HepG2 (cell line): ENCODE results near the gene GHRHR. TPM values are rescaled to one million over a fixed set of nuclear protein-coding genes. Genes with fewer than 3 reads are reported as not detected.

Source experiments
- ATAC-seq: fragments of 200-7000 bp; cut with Tn5 transposase; 3 replicates; pipeline ENCODE4 v1.9.1; 2020; ENCODE audit warnings: mild to moderate bottlenecking, moderate library complexity
- BruUV-seq: library from RNA; stranded (reverse); fragments of 400-500 nt; replicated peaks from 2 replicates; lab custom pipeline; 2021; lab: Mats Ljungman, UMichigan
- CTCF ChIA-PET: fragments of 300-600 bp; formaldehyde crosslinking; extraction: SDS; loops from one replicate; lab custom pipeline; 2021; ENCODE audit warnings: low total read pairs, inconsistent platforms, low intra/inter-chr PET ratio; lab: Yijun Ruan, JAX
- POLR2A ChIA-PET: fragments of 350-600 bp; sonication (Branson Sonifier 250); formaldehyde crosslinking; loops from one replicate; lab custom pipeline; 2020; ENCODE audit warnings: antibody characterized with exemption, inconsistent platforms; lab: Yijun Ruan, JAX
- DNase-seq: peaks from one replicate; pipeline ENCODE4 v3.0.0-alpha.2; 2015; ENCODE audit warnings: low spot score
- FAIRE-seq: peaks from 3 replicates; lab custom pipeline; 2011; peaks lifted over from hg19 to GRCh38; lab: Jason Lieb, UNC
- H2AFZ ChIP-seq: one replicate; pipeline ENCODE4 v1.6.1; 2011; ENCODE audit warnings: low read length, inconsistent platforms
- H3K27ac ChIP-seq: fragments of 300-600 bp; 3 replicates; pipeline ENCODE4 v1.8.0; 2011; ENCODE audit warnings: mixed run types, mild to moderate bottlenecking, mixed read lengths, low read length, inconsistent platforms; ENCODE audit not compliant: insufficient read depth; ENCODE audit errors: extremely low read length
- H3K27me3 ChIP-seq, 2 experiments: fragments of 200-600 bp in 1 of 2; 2 replicates in 1 of 2; 3 replicates in 1 of 2; pipeline versions ENCODE4 v1.6.0 to v1.8.0; 2011; ENCODE audit warnings: low read length in 2 of 2, mild to moderate bottlenecking in 2 of 2, moderate library complexity in 2 of 2, inconsistent platforms in 1 of 2; ENCODE audit not compliant: insufficient read depth in 2 of 2, control insufficient read depth in 1 of 2
- H3K36me3 ChIP-seq, 2 experiments: fragments of 200-600 bp in 1 of 2; replicated peaks in 1 of 2; 2 replicates in 1 of 2; 3 replicates in 1 of 2; pipeline versions ENCODE4 v1.5.1 to v1.8.0; 2011; ENCODE audit warnings: low read length in 2 of 2, inconsistent platforms in 1 of 2; ENCODE audit not compliant: insufficient read depth in 2 of 2, control insufficient read depth in 1 of 2
- H3K4me1 ChIP-seq: 2 replicates; pipeline ENCODE4 v1.5.1; 2012; ENCODE audit warnings: low read length, inconsistent platforms; ENCODE audit not compliant: insufficient read depth
- H3K4me2 ChIP-seq: 2 replicates; pipeline ENCODE4 v1.6.0; 2011; ENCODE audit warnings: low read depth, low read length, inconsistent platforms
- H3K4me3 ChIP-seq, 3 experiments: fragments of 200-600 bp in 1 of 3; sonication (generic), shearing (Covaris generic) in 1 of 3; replicated peaks in 1 of 3; 2 replicates each; pipeline ENCODE4 v1.5.1; 2011 to 2016; ENCODE audit warnings: low read length in 3 of 3, inconsistent platforms in 2 of 3, low read depth in 2 of 3, mild to moderate bottlenecking in 2 of 3, control low read depth in 1 of 3, mixed read lengths in 1 of 3; ENCODE audit not compliant: insufficient read depth in 1 of 3
- H3K79me2 ChIP-seq: one replicate; pipeline ENCODE4 v1.6.1; 2011; ENCODE audit warnings: low read length, inconsistent platforms; ENCODE audit not compliant: insufficient read depth
- H3K9ac ChIP-seq: 2 replicates; pipeline ENCODE4 v1.6.0; 2011; ENCODE audit warnings: mild to moderate bottlenecking, low read depth, low read length, inconsistent platforms; ENCODE audit not compliant: insufficient read depth
- H3K9me3 ChIP-seq: 2 replicates; pipeline ENCODE4 v1.5.1; 2012; ENCODE audit warnings: mild to moderate bottlenecking, low read length
- H4K20me1 ChIP-seq: 2 replicates; pipeline ENCODE4 v1.6.0; 2011; ENCODE audit warnings: inconsistent platforms, mild to moderate bottlenecking, low read length, moderate library complexity; ENCODE audit not compliant: insufficient read depth
- ATF4 ChIP-seq, 2 experiments: fragments of 450-650 bp in 1 of 2; sonication (generic) in 1 of 2; formaldehyde crosslinking; IDR thresholded peaks; 2 replicates each; pipeline versions ENCODE4 v1.5.0 to v1.8.0; 2020 to 2022; ENCODE audit warnings: mild to moderate bottlenecking in 1 of 2, missing genetic modification reagents in 1 of 2
- FOXK2 ChIP-seq: fragments of 450-650 bp; IDR thresholded peaks from 2 replicates; pipeline ENCODE4 v1.6.1; 2016
- GZF1 ChIP-seq: sonication (generic); formaldehyde crosslinking; IDR thresholded peaks from 2 replicates; pipeline ENCODE4 v1.5.1; 2020; ENCODE audit warnings: mild to moderate bottlenecking, missing genetic modification reagents
- NFE2L1 ChIP-seq: sonication (generic); formaldehyde crosslinking; IDR thresholded peaks from 2 replicates; pipeline ENCODE4 v1.4.0; 2020; ENCODE audit warnings: missing genetic modification reagents, mild to moderate bottlenecking, borderline replicate concordance
- PRDM15 ChIP-seq: sonication (generic); formaldehyde crosslinking; IDR thresholded peaks from 2 replicates; pipeline ENCODE4 v1.4.0; 2020; ENCODE audit warnings: missing genetic modification reagents
- TSC22D2 ChIP-seq: sonication (generic); formaldehyde crosslinking; IDR thresholded peaks from 2 replicates; pipeline ENCODE4 v1.5.1; 2020; ENCODE audit warnings: missing genetic modification reagents, mild to moderate bottlenecking, borderline replicate concordance
- ZBTB37 ChIP-seq: sonication (generic); formaldehyde crosslinking; IDR thresholded peaks from 2 replicates; pipeline ENCODE4 v1.4.0; 2020; ENCODE audit warnings: mild to moderate bottlenecking, missing genetic modification reagents
- ZNF24 ChIP-seq: fragments of 450-650 bp; IDR thresholded peaks from 2 replicates; pipeline ENCODE4 v1.6.1; 2017; ENCODE audit warnings: antibody characterized with exemption, mild to moderate bottlenecking
- ZNF562 ChIP-seq: sonication (generic); formaldehyde crosslinking; IDR thresholded peaks from 2 replicates; pipeline ENCODE4 v1.8.0; 2022; ENCODE audit warnings: missing genetic modification reagents, borderline replicate concordance
- WGBS: methylation state at CpG from one replicate; pipeline ENCODE4 v1.1.6; 2017; ENCODE audit warnings: low lambda C conversion rate; 5-methylcytosine and 5-hydroxymethylcytosine counted together
- in situ Hi-C: cut with HindIII; loops from 2 replicates; pipeline ENCODE4 v1.10.0; 2017; ENCODE audit warnings: low pct_unique_long_range_greater_than_20kb; ENCODE audit not compliant: extremely low pct_ligation_motif_present
- intact Hi-C: fragments of 100-400 bp; cut with micrococcal nuclease; formaldehyde crosslinking; loops from one replicate; pipeline ENCODE4 v1.10.0; 2022; ENCODE audit not compliant: unreplicated experiment
- polyA plus RNA-seq, 8 experiments: library from polyadenylated mRNA; depleted of rRNA in 3 of 8; stranded (reverse) in 7 of 8; unstranded in 1 of 8; fragments of >200 nt; fragmentation: Illumina TruSeq in 4 of 8; extraction: Trizol in 4 of 8; gene quantifications; 2 replicates each; pipeline versions ENCODE4 v1.2.1 to v1.2.3, GENCODE V29; 2011 to 2016; ENCODE audit warnings: low read depth in 4 of 8, missing spikeins in 1 of 8, mixed read lengths in 1 of 8; ENCODE audit not compliant: insufficient read depth in 1 of 8
- total RNA-seq, 5 experiments: library from RNA; depleted of rRNA; stranded (reverse); fragments of >200 nt; fragmentation: Illumina TruSeq; extraction: Trizol; gene quantifications; 2 replicates each; pipeline ENCODE4 v1.2.3, GENCODE V29; 2016; ENCODE audit warnings: low read depth in 1 of 5

GHRHR gene
- total and polyA plus RNA-seq, 2 of the 13 experiments (the other 11 are each of a cell fraction or from before 2014, with no cell fraction given): not detected

- no peak for FAIRE-seq
- ATAC-seq: no peak
- H3K27me3 ChIP-seq: no peaks in the 10 kb centered on the region
- no peak overlapping the region for H3K9ac ChIP-seq
- in situ Hi-C loops (no loop called here), intact Hi-C loops (no loop called here)
- CTCF ChIA-PET: no interaction called here
- no peak overlapping the region for H2AFZ ChIP-seq
- no peak for DNase-seq
- no peaks in the 10 kb centered on the region for H3K79me2 ChIP-seq
- POLR2A ChIA-PET: no interaction called here
- no peaks in the 10 kb centered on the region for H3K9me3 ChIP-seq
- TF ChIP-seq TSC22D2 (CRISPR knock-in tag): no peak
- TF ChIP-seq ZBTB37 (CRISPR knock-in tag): no peak
- TF ChIP-seq PRDM15 (CRISPR knock-in tag): no peak
- no peak for TF ChIP-seq GZF1
- TF ChIP-seq NFE2L1 (CRISPR knock-in tag): no peak
- no peak for TF ChIP-seq ZNF562 (CRISPR knock-in tag)
- no peak for TF ChIP-seq ZNF24
- TF ChIP-seq ATF4 (CRISPR knock-in tag; IDR thresholded peaks at IDR 0.05): no peak
- no peak for TF ChIP-seq FOXK2
- no peaks in the 10 kb centered on the region for H3K36me3 ChIP-seq
- no peaks in the 10 kb centered on the region for H4K20me1 ChIP-seq
- no peak overlapping the region for H3K4me2 ChIP-seq
- BruUV-seq: no TSS peak
- H3K27ac ChIP-seq: no peak overlapping the region
- H3K4me1 ChIP-seq: no peaks in the 10 kb centered on the region
- no peak overlapping the region for H3K4me3 ChIP-seq
- WGBS: 6% methylated on average over 5 of the region's 7 CpGs
These were observed 5.2 kb downstream of the GHRHR start for GRCh38 chr7:30968747-30969603.
